OCI-LY1 (cell line): Measurements from ENCODE around the gene SLC1A2.

Experiments used
- H2AFZ ChIP-seq: fragments of 200-600 bp; sonication (generic), shearing (Covaris generic); 2 replicates; pipeline ENCODE4 v1.6.0; 2014; ENCODE audit warnings: antibody characterized with exemption, mild to moderate bottlenecking, low read length
- H3F3A ChIP-seq: fragments of 200-600 bp; sonication (generic), shearing (Covaris generic); 2 replicates; pipeline ENCODE4 v1.6.0; 2014; ENCODE audit warnings: mild to moderate bottlenecking, antibody characterized with exemption, low read length, moderate library complexity; ENCODE audit not compliant: insufficient read depth
- H3K27ac ChIP-seq: fragments of 200-600 bp; sonication (generic); 2 replicates; pipeline ENCODE4 v1.5.1; 2014; ENCODE audit warnings: low read length, mixed run types, mild to moderate bottlenecking, low read depth; ENCODE audit not compliant: poor library complexity, severe bottlenecking
- H3K27me3 ChIP-seq: fragments of 200-600 bp; sonication (generic); 2 replicates; pipeline ENCODE4 v1.6.0; 2014; ENCODE audit warnings: antibody characterized with exemption, mild to moderate bottlenecking, low read length, moderate library complexity; ENCODE audit not compliant: insufficient read depth
- H3K36me3 ChIP-seq: fragments of 200-600 bp; sonication (generic); 2 replicates; pipeline ENCODE4 v1.6.1; 2014; ENCODE audit warnings: mild to moderate bottlenecking, antibody characterized with exemption, low read length, moderate library complexity, mixed read lengths; ENCODE audit not compliant: insufficient read depth
- H3K4me1 ChIP-seq: fragments of 200-600 bp; sonication (generic); 2 replicates; pipeline ENCODE4 v1.5.1; 2014; ENCODE audit warnings: mild to moderate bottlenecking, low read length, moderate library complexity; ENCODE audit not compliant: insufficient read depth, severe bottlenecking
- H3K4me2 ChIP-seq: fragments of 200-600 bp; sonication (generic), shearing (Covaris generic); 2 replicates; pipeline ENCODE4 v1.6.1; 2014; ENCODE audit warnings: low read length
- H3K4me3 ChIP-seq: fragments of 200-600 bp; sonication (generic); 2 replicates; pipeline ENCODE4 v1.5.1; 2014; ENCODE audit warnings: low read length, low read depth, mild to moderate bottlenecking, mixed read lengths; ENCODE audit not compliant: poor library complexity, severe bottlenecking
- H3K79me2 ChIP-seq: fragments of 200-600 bp; shearing (Covaris generic); 2 replicates; pipeline ENCODE4 v1.6.1; 2016; ENCODE audit warnings: mixed run types, low read length, mixed read lengths; ENCODE audit not compliant: insufficient read depth
- H3K9ac ChIP-seq: fragments of 200-600 bp; sonication (generic), shearing (Covaris generic); 2 replicates; pipeline ENCODE4 v1.6.1; 2014; ENCODE audit warnings: mild to moderate bottlenecking, low read length, mixed read lengths
- H3K9me2 ChIP-seq: fragments of 200-600 bp; sonication (generic), shearing (Covaris generic); 2 replicates; pipeline ENCODE4 v1.6.1; 2014; ENCODE audit warnings: low read depth, mild to moderate bottlenecking, low read length, mixed read lengths
- H3K9me3 ChIP-seq: fragments of 200-600 bp; shearing (Covaris generic); 2 replicates; pipeline ENCODE4 v1.6.1; 2014; ENCODE audit warnings: low read length, mixed read lengths
- H4K20me1 ChIP-seq: fragments of 200-600 bp; sonication (generic), shearing (Covaris generic); 2 replicates; pipeline ENCODE4 v1.6.0; 2016; ENCODE audit warnings: mild to moderate bottlenecking, low read length; ENCODE audit not compliant: insufficient read depth
- EZH2 ChIP-seq: fragments of 200-600 bp; sonication (generic), shearing (Covaris generic); IDR thresholded peaks from 2 replicates; pipeline ENCODE4 v1.8.0; 2017; ENCODE audit warnings: borderline replicate concordance, mixed run types, mild to moderate bottlenecking, antibody characterized with exemption, low read length, moderate library complexity, mixed read lengths
- TF ChIP-seq, protein P1 (sequence below): fragments of 200-600 bp; sonication (generic), shearing (Covaris generic); IDR thresholded peaks from 2 replicates; pipeline ENCODE4 v1.5.1; 2017; ENCODE audit warnings: mild to moderate bottlenecking, antibody characterized with exemption, low read length, moderate library complexity, mixed read lengths

The SLC1A2 gene

DNA sequence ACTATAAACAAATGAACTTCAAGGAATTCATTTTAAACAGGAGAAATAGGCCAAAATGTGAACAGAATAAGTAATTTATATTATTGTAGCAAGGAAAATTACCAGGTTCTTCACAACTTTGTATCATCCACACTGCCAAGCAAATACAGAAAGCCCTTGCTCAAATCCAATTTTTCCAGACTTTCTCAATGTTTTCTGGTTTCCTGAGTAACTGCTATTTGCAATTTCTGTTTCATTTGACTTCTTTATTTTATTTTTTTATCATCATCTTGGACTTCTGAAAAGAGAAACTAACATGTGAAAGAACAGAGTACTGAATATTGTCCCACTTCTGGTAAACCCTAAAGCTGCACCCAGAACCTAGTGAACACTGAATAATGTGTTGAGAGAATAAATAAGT, 61.0 kb downstream of the SLC1A2 start:
- H3K4me3 ChIP-seq: no peak overlapping the region
- H3K9me3 ChIP-seq: no peaks in the 10 kb centered on the region
- no peak overlapping the region for H3K27ac ChIP-seq
- H3K9ac ChIP-seq: no peak overlapping the region
- no peaks in the 10 kb centered on the region for H3K4me1 ChIP-seq
- H2AFZ ChIP-seq: no peak overlapping the region
- H3K79me2 ChIP-seq: no peaks in the 10 kb centered on the region
- H4K20me1 ChIP-seq: no peaks in the 10 kb centered on the region
- H3K4me2 ChIP-seq: no peak overlapping the region
- H3K27me3 ChIP-seq: no peaks in the 10 kb centered on the region
- TF ChIP-seq, protein P1, sequence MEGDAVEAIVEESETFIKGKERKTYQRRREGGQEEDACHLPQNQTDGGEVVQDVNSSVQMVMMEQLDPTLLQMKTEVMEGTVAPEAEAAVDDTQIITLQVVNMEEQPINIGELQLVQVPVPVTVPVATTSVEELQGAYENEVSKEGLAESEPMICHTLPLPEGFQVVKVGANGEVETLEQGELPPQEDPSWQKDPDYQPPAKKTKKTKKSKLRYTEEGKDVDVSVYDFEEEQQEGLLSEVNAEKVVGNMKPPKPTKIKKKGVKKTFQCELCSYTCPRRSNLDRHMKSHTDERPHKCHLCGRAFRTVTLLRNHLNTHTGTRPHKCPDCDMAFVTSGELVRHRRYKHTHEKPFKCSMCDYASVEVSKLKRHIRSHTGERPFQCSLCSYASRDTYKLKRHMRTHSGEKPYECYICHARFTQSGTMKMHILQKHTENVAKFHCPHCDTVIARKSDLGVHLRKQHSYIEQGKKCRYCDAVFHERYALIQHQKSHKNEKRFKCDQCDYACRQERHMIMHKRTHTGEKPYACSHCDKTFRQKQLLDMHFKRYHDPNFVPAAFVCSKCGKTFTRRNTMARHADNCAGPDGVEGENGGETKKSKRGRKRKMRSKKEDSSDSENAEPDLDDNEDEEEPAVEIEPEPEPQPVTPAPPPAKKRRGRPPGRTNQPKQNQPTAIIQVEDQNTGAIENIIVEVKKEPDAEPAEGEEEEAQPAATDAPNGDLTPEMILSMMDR: no peak
- H3K36me3 ChIP-seq: no peaks in the 10 kb centered on the region
- no peaks in the 10 kb centered on the region for H3K9me2 ChIP-seq
- no peaks in the 10 kb centered on the region for H3F3A ChIP-seq

DNA sequence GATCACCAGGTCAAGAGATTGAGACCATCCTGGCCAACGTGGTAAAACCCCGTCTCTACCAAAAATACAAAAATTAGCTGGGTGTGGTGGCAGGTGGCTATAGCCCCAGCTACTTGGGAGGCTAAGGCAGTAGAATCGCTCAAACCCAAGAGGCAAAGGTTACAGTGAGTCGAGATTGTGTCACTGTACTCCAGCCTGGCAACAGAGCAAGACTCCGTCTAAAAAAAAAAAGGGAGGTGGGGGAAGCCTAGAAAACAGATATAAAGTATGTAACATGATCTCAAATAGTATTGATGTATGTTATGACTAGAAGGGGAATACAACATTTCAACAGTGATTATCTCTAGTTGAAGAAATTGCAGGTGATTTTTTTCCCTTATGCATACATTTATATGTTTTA, 61.4 kb downstream of the SLC1A2 start:
- Histone ChIP-seq H3F3A (no peaks in the 10 kb centered on the region), H3K27me3 (no peaks in the 10 kb centered on the region), H3K4me3 (no peak overlapping the region), H4K20me1 (no peaks in the 10 kb centered on the region), H3K9me3 (no peaks in the 10 kb centered on the region), H3K4me1 (no peaks in the 10 kb centered on the region), H3K27ac (no peak overlapping the region), H2AFZ (no peak overlapping the region), H3K9ac (no peak overlapping the region), H3K4me2 (no peak overlapping the region), H3K79me2 (no peaks in the 10 kb centered on the region), H3K9me2 (no peaks in the 10 kb centered on the region), H3K36me3 (no peaks in the 10 kb centered on the region)
- TF ChIP-seq, protein P1: no peak
- TF ChIP-seq EZH2: no peak

DNA sequence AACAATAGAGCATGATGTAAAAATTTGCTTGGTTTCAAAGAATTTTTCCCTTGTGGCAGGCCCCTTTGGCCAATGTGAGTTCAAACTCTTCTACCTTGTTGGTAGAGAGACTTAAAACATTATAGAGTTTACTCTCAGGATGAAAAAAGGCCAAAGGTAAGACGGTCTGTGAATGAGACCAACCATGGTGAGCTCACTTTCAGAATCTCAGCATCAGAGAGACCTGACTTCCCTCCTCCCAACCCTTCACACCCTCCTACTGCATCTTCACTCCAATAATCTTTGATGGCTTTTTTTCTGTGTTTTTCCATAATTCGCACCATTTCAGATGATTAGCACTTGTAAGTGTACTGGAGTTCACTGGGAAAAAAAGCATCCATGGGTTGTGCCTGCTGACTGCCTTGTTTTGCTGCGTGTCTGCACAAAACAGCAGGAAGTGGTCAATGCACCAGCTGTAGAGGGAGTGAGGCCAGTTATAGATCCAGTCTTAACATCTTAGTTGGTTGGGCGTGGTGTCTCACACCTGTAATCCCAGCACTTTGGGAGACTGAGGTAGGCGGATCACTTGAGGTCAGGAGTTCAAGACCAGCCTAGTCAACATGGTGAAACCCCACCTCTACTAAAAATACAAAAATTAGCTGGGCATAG, 64.1 kb downstream of the SLC1A2 start:
- no peaks in the 10 kb centered on the region for H3K36me3 ChIP-seq
- H3K4me3 ChIP-seq: no peak overlapping the region
- no peak overlapping the region for H3K27ac ChIP-seq
- no peaks in the 10 kb centered on the region for H4K20me1 ChIP-seq
- no peaks in the 10 kb centered on the region for H3K9me2 ChIP-seq
- H3K27me3 ChIP-seq: no peaks in the 10 kb centered on the region
- H3K4me2 ChIP-seq: no peak overlapping the region
- no peaks in the 10 kb centered on the region for H3K4me1 ChIP-seq
- no peak for TF ChIP-seq EZH2
- TF ChIP-seq, protein P1: no peak
- H3K79me2 ChIP-seq: no peaks in the 10 kb centered on the region
- no peaks in the 10 kb centered on the region for H3F3A ChIP-seq
- no peak overlapping the region for H2AFZ ChIP-seq
- H3K9ac ChIP-seq: no peak overlapping the region
- no peaks in the 10 kb centered on the region for H3K9me3 ChIP-seq
